ENCODE results near the gene TBCB.

TBCB gene

GRCh38 chr19:36090910-36091695, 24.2 kb upstream of the TBCB start:
- in situ Hi-C loops (cut with HindIII; ENCODE audit: low sequenced_read_pairs), result no loop called here
- no peak for DNase-seq (ENCODE audit: low read depth, low spot score)
- no peak overlapping the region for H3K4me3 ChIP-seq (ENCODE audit: low read depth, low read length)
- TF ChIP-seq CTCF (IDR thresholded peaks at IDR 0.05; ENCODE audit: low read depth, low read length), result no peak

- in situ Hi-C loops (cut with HindIII; ENCODE audit: low sequenced_read_pairs), result no loop called here
- TF ChIP-seq CTCF (IDR thresholded peaks at IDR 0.05; ENCODE audit: low read depth, low read length), result no peak
Measured at GRCh38 chr19:36092566-36092965, 22.7 kb upstream of the TBCB start.

GRCh38 chr19:36093146-36093662, 22.1 kb upstream of the TBCB start:
- in situ Hi-C loops (cut with HindIII; ENCODE audit: low sequenced_read_pairs), result no loop called here
- no peak overlapping the region for H3K4me3 ChIP-seq (ENCODE audit: low read depth, low read length)
- TF ChIP-seq CTCF (IDR thresholded peaks at IDR 0.05; ENCODE audit: low read depth, low read length), result no peak
- DNase-seq (ENCODE audit: low read depth, low spot score), result no peak

More at GRCh38 chr19:36092566-36092965, 22.7 kb upstream of the TBCB start:
- H3K4me3 ChIP-seq (ENCODE audit: low read depth, low read length), result no peak overlapping the region
- no peak for DNase-seq (ENCODE audit: low read depth, low spot score)

GRCh38 chr19:36093687-36094086, 21.6 kb upstream of the TBCB start:
- no peak overlapping the region for H3K4me3 ChIP-seq (ENCODE audit: low read depth, low read length)
- in situ Hi-C loops (cut with HindIII; ENCODE audit: low sequenced_read_pairs), result no loop called here
- no peak for TF ChIP-seq CTCF (IDR thresholded peaks at IDR 0.05; ENCODE audit: low read depth, low read length)
- DNase-seq (ENCODE audit: low read depth, low spot score), result no peak

GRCh38 chr19:36097036-36097435, 18.2 kb upstream of the TBCB start:
- TF ChIP-seq CTCF (IDR thresholded peaks at IDR 0.05; ENCODE audit: low read depth, low read length), result no peak
- no peak for DNase-seq (ENCODE audit: low read depth, low spot score)
- no peak overlapping the region for H3K4me3 ChIP-seq (ENCODE audit: low read depth, low read length)
- in situ Hi-C loops (cut with HindIII; ENCODE audit: low sequenced_read_pairs), result no loop called here

GRCh38 chr19:36099166-36099785, 16.0 kb upstream of the TBCB start:
- TF ChIP-seq CTCF (IDR thresholded peaks at IDR 0.05; ENCODE audit: low read depth, low read length), result no peak
- DNase-seq (ENCODE audit: low read depth, low spot score), result no peak
- in situ Hi-C loops (cut with HindIII; ENCODE audit: low sequenced_read_pairs), result no loop called here
- H3K4me3 ChIP-seq (ENCODE audit: low read depth, low read length), result no peak overlapping the region
